Right renal cortex interstitium (tissue), 3 donors: ENCODE results near the gene OSBP2. TPM values are rescaled to one million over a fixed set of nuclear protein-coding genes. Genes with fewer than 3 reads are reported as not detected.

Experiments
- DNase-seq, 3 donors: peaks; one replicate each; pipeline ENCODE4 v3.0.0-alpha.2; 2013; ENCODE audit warnings: low read depth in 3 of 3, low spot score in 2 of 3
- polyA plus RNA-seq, 3 donors: library from polyadenylated mRNA; unstranded; fragments of 120-200 nt; gene quantifications; one replicate each; pipeline ENCODE4 v1.2.1, GENCODE V29; 2013; ENCODE audit not compliant: insufficient read length in 3 of 3

The OSBP2 gene
- polyA plus RNA-seq, 3 donors, result 4.8 to 5.4 (median 5.3) TPM

- DNase-seq, result no peak
These were observed 233.7 kb downstream of the OSBP2 start for GRCh38 chr22:30928401-30928800.

- DNase-seq, result no peak
These were observed 235.6 kb downstream of the OSBP2 start for GRCh38 chr22:30930228-30930627.

GRCh38 chr22:30931541-30932300 lies 237.0 kb downstream of the OSBP2 start:
- DNase-seq, result no peak

- DNase-seq, result no peak
These were observed 238.0 kb downstream of the OSBP2 start for GRCh38 chr22:30932661-30933060.

GRCh38 chr22:30933457-30933856 lies 238.8 kb downstream of the OSBP2 start:
- DNase-seq, result no peak

GRCh38 chr22:30934053-30934452 lies 239.4 kb downstream of the OSBP2 start:
- DNase-seq, result no peak

GRCh38 chr22:30940685-30941362 lies 246.2 kb downstream of the OSBP2 start:
- no peak for DNase-seq

GRCh38 chr22:30941363-30941740 lies 246.7 kb downstream of the OSBP2 start:
- no peak for DNase-seq

GRCh38 chr22:30943368-30943767 lies 248.7 kb downstream of the OSBP2 start:
- no peak for DNase-seq

- no peak for DNase-seq
These were observed 250.3 kb downstream of the OSBP2 start for GRCh38 chr22:30944986-30945385.

GRCh38 chr22:30945653-30946052 lies 251.0 kb downstream of the OSBP2 start:
- DNase-seq, result no peak

GRCh38 chr22:30946354-30946753 lies 251.7 kb downstream of the OSBP2 start:
- DNase-seq, result no peak

GRCh38 chr22:30947173-30947815 lies 252.6 kb downstream of the OSBP2 start:
- no peak for DNase-seq

- DNase-seq, result no peak
These were observed 253.3 kb downstream of the OSBP2 start for GRCh38 chr22:30947816-30948454.

- no peak for DNase-seq
These were observed 254.3 kb downstream of the OSBP2 start for GRCh38 chr22:30948930-30949342.

- no peak for DNase-seq
These were observed 255.4 kb downstream of the OSBP2 start for GRCh38 chr22:30949934-30950660.

GRCh38 chr22:30953206-30953605 lies 258.5 kb downstream of the OSBP2 start:
- DNase-seq, result no peak

GRCh38 chr22:30955153-30955552 lies 260.5 kb downstream of the OSBP2 start:
- DNase-seq, result no peak
